K562 (cell line): ENCODE results near the gene FYB1. TPM values are rescaled to one million over a fixed set of nuclear protein-coding genes. Genes with fewer than 3 reads are reported as not detected.

Source experiments
- EP300 ChIP-seq: IDR thresholded peaks from 2 replicates; pipeline ENCODE4 v1.6.1; 2012; ENCODE audit warnings: low read length, improper control_type of control experiment
- FOXK2 ChIP-seq, 2 experiments: fragments of 450-650 bp; IDR thresholded peaks in 1 of 2; conservative IDR thresholded peaks in 1 of 2; 2 replicates each; pipeline ENCODE4 v1.6.1; 2016; ENCODE audit warnings: low read depth in 2 of 2, mild to moderate bottlenecking in 1 of 2
- GATA2 ChIP-seq: sonication (generic); formaldehyde crosslinking; IDR thresholded peaks from 2 replicates; pipeline ENCODE4 v1.4.0; 2020; ENCODE audit warnings: mild to moderate bottlenecking, missing genetic modification reagents
- GATAD2A ChIP-seq: fragments of 450-650 bp; IDR thresholded peaks from 2 replicates; pipeline ENCODE4 v1.6.1; 2017
- MCM3 ChIP-seq: fragments of 450-650 bp; IDR thresholded peaks from 2 replicates; pipeline ENCODE4 v1.6.1; 2016
- NBN ChIP-seq: fragments of 450-650 bp; IDR thresholded peaks from 2 replicates; pipeline ENCODE4 v1.6.1; 2016; ENCODE audit warnings: low read depth, mild to moderate bottlenecking
- NCOR1 ChIP-seq: fragments of 450-650 bp; IDR thresholded peaks from 2 replicates; pipeline ENCODE4 v1.6.1; 2016; ENCODE audit warnings: mild to moderate bottlenecking, moderate library complexity
- PTRF ChIP-seq: fragments of 450-650 bp; IDR thresholded peaks from 2 replicates; pipeline ENCODE4 v1.6.1; 2016; ENCODE audit warnings: mild to moderate bottlenecking, missing genetic modification characterization, missing compliant biosample characterization
- SIN3B ChIP-seq: fragments of 450-650 bp; IDR thresholded peaks from 2 replicates; pipeline ENCODE4 v1.6.1; 2017; ENCODE audit warnings: low read depth, mild to moderate bottlenecking, moderate library complexity
- SMARCA4 ChIP-seq: fragments of 450-650 bp; IDR thresholded peaks from 2 replicates; pipeline ENCODE4 v1.6.1; 2016
- SMARCE1 ChIP-seq: fragments of 450-650 bp; IDR thresholded peaks from 2 replicates; pipeline ENCODE4 v1.7.1; 2016; ENCODE audit warnings: mild to moderate bottlenecking
- TGIF2 ChIP-seq: sonication (generic); formaldehyde crosslinking; IDR thresholded peaks from 2 replicates; pipeline ENCODE4 v1.8.1; 2022; ENCODE audit warnings: mild to moderate bottlenecking, missing genetic modification reagents, moderate library complexity
- XRCC4 ChIP-seq: IDR thresholded peaks from one replicate; pipeline ENCODE4 v1.6.1; 2011; ENCODE audit not compliant: insufficient read depth, insufficient read length; ENCODE audit errors: extremely low read depth
- ZNF140 ChIP-seq: fragments of 250-450 bp; sonication (Bioruptor Pico); IDR thresholded peaks from 2 replicates; pipeline ENCODE4 v1.8.0; 2021; ENCODE audit warnings: moderate library complexity, mild to moderate bottlenecking, inconsistent platforms
- ZNF561 ChIP-seq: fragments of 450-650 bp; formaldehyde crosslinking; conservative IDR thresholded peaks from 2 replicates; pipeline ENCODE4 v1.4.0; 2020; ENCODE audit warnings: mild to moderate bottlenecking, moderate library complexity
- ZNF584 ChIP-seq: fragments of 200-800 bp; sonication (Bioruptor generic); IDR thresholded peaks from 2 replicates; pipeline ENCODE4 v1.6.1; 2016; ENCODE audit warnings: low read depth, mild to moderate bottlenecking, missing genetic modification characterization, missing compliant biosample characterization
- ZNF76 ChIP-seq: fragments of 250-450 bp; sonication (Bioruptor Pico); IDR thresholded peaks from 2 replicates; pipeline ENCODE4 v1.4.0; 2020; ENCODE audit warnings: mild to moderate bottlenecking, moderate library complexity, borderline replicate concordance
- ZNF766 ChIP-seq: fragments of 200-800 bp; sonication (Bioruptor generic); conservative IDR thresholded peaks from 2 replicates; pipeline ENCODE4 v1.6.1; 2016; ENCODE audit warnings: missing genetic modification characterization, missing compliant biosample characterization
- polyA plus RNA-seq, 8 experiments: library from polyadenylated mRNA; depleted of rRNA in 4 of 8; stranded (reverse) in 5 of 8; unstranded in 3 of 8; fragments of >200 nt; fragmentation: Nextera tagmentation in 2 of 8; fragmentation: Illumina TruSeq in 1 of 8; extraction: Ambion mirVana in 2 of 8; extraction: Trizol in 1 of 8; gene quantifications; 2 replicates each; pipeline versions ENCODE4 v1.2.1 to v1.2.3, GENCODE V29; 2011 to 2014; ENCODE audit warnings: inconsistent platforms in 1 of 8, missing spikeins in 1 of 8
- total RNA-seq, 7 experiments: library from RNA; depleted of rRNA in 6 of 7; stranded (reverse); fragments of >200 nt in 6 of 7; fragmentation: Illumina TruSeq in 2 of 7; extraction: Trizol in 2 of 7; gene quantifications; 2 replicates each; pipeline versions ENCODE4 v1.2.1 to v1.2.3, GENCODE V29; 2011 to 2021; ENCODE audit warnings: low replicate concordance in 1 of 7
- TF ChIP-seq, protein P1 (sequence below): fragments of 450-650 bp; IDR thresholded peaks from 2 replicates; pipeline ENCODE4 v1.6.1; 2018; ENCODE audit warnings: mild to moderate bottlenecking, low read depth; ENCODE audit not compliant: partially characterized antibody
- TF ChIP-seq, protein P2 (sequence below): fragments of 450-650 bp; formaldehyde crosslinking; IDR thresholded peaks from 2 replicates; pipeline ENCODE4 v1.4.0; 2022; ENCODE audit warnings: missing genetic modification characterization
- TF ChIP-seq, protein P3 (sequence below): fragments of 450-650 bp; IDR thresholded peaks from 2 replicates; pipeline ENCODE4 v1.6.1; 2016; ENCODE audit warnings: low read depth

Gene FYB1
- total and polyA plus RNA-seq, 9 of the 15 experiments (the other 6 are each of a cell fraction or from before 2014, with no cell fraction given), result 4.7 to 31.5 (median 9.7) TPM

DNA sequence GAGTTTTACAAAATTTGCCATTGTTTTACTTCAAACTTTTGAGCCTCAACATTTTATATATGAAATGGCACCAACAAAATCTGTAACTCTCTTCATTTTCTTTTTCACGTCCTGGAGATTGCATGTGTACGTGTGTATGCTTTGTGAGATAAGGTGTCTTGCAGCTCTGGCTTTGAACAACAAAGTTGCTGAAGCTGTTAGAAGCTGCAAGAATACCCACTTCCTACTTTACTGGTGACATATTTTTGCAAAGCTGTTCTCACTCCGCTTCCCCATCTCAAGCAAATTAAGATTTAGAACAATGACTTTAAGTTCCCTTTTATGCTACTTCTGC lies 41.8 kb downstream of the FYB1 start (continued):
- TF ChIP-seq, protein P1, sequence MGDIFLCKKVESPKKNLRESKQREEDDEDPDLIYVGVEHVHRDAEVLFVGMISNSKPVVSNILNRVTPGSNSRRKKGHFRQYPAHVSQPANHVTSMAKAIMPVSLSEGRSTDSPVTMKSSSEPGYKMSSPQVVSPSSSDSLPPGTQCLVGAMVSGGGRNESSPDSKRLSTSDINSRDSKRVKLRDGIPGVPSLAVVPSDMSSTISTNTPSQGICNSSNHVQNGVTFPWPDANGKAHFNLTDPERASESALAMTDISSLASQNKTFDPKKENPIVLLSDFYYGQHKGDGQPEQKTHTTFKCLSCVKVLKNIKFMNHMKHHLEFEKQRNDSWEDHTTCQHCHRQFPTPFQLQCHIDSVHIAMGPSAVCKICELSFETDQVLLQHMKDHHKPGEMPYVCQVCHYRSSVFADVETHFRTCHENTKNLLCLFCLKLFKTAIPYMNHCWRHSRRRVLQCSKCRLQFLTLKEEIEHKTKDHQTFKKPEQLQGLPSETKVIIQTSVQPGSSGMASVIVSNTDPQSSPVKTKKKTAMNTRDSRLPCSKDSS, result no peak
- TF ChIP-seq ZNF584 (CRISPR knock-in tag) (0 out of 2 replicates have a peak, but pooled peaks have one; percentile 53), GATAD2A (no peak), NCOR1 (no peak; the same call in 1 of the 2 replicates), MCM3 (no peak), TGIF2 (CRISPR knock-in tag) (no peak), SMARCA4 (peak; percentile 65), ZNF766 (CRISPR knock-in tag) (0 out of 2 replicates have a peak, but pooled peaks have one; percentile 2), ZNF561 (CRISPR knock-in tag) (no peak), ZNF76 (no peak), GATA2 (CRISPR knock-in tag) (0 out of 2 replicates have a peak, but pooled peaks have one; percentile 22), FOXK2 (conservative IDR thresholded peaks at IDR 0.05 in 1 of 2, IDR thresholded peaks at IDR 0.05 in 1 of 2; ENCODE audit: low read depth in 2 of 2) (peak; percentile 64 to 66; a peak in 2 of 4 replicates), NBN (0 out of 2 replicates have a peak, but pooled peaks have one; percentile 32), SMARCE1 (no peak), ZNF140 (no peak), PTRF (tag) (no peak), SIN3B (no peak), EP300 (peak; percentile 48; the same call in 1 of the 2 replicates), XRCC4 (no peak)
- TF ChIP-seq, protein P2, sequence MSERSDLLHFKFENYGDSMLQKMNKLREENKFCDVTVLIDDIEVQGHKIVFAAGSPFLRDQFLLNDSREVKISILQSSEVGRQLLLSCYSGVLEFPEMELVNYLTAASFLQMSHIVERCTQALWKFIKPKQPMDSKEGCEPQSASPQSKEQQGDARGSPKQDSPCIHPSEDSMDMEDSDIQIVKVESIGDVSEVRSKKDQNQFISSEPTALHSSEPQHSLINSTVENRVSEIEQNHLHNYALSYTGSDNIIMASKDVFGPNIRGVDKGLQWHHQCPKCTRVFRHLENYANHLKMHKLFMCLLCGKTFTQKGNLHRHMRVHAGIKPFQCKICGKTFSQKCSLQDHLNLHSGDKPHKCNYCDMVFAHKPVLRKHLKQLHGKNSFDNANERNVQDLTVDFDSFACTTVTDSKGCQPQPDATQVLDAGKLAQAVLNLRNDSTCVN (CRISPR knock-in tag), result no peak
- TF ChIP-seq, protein P3, sequence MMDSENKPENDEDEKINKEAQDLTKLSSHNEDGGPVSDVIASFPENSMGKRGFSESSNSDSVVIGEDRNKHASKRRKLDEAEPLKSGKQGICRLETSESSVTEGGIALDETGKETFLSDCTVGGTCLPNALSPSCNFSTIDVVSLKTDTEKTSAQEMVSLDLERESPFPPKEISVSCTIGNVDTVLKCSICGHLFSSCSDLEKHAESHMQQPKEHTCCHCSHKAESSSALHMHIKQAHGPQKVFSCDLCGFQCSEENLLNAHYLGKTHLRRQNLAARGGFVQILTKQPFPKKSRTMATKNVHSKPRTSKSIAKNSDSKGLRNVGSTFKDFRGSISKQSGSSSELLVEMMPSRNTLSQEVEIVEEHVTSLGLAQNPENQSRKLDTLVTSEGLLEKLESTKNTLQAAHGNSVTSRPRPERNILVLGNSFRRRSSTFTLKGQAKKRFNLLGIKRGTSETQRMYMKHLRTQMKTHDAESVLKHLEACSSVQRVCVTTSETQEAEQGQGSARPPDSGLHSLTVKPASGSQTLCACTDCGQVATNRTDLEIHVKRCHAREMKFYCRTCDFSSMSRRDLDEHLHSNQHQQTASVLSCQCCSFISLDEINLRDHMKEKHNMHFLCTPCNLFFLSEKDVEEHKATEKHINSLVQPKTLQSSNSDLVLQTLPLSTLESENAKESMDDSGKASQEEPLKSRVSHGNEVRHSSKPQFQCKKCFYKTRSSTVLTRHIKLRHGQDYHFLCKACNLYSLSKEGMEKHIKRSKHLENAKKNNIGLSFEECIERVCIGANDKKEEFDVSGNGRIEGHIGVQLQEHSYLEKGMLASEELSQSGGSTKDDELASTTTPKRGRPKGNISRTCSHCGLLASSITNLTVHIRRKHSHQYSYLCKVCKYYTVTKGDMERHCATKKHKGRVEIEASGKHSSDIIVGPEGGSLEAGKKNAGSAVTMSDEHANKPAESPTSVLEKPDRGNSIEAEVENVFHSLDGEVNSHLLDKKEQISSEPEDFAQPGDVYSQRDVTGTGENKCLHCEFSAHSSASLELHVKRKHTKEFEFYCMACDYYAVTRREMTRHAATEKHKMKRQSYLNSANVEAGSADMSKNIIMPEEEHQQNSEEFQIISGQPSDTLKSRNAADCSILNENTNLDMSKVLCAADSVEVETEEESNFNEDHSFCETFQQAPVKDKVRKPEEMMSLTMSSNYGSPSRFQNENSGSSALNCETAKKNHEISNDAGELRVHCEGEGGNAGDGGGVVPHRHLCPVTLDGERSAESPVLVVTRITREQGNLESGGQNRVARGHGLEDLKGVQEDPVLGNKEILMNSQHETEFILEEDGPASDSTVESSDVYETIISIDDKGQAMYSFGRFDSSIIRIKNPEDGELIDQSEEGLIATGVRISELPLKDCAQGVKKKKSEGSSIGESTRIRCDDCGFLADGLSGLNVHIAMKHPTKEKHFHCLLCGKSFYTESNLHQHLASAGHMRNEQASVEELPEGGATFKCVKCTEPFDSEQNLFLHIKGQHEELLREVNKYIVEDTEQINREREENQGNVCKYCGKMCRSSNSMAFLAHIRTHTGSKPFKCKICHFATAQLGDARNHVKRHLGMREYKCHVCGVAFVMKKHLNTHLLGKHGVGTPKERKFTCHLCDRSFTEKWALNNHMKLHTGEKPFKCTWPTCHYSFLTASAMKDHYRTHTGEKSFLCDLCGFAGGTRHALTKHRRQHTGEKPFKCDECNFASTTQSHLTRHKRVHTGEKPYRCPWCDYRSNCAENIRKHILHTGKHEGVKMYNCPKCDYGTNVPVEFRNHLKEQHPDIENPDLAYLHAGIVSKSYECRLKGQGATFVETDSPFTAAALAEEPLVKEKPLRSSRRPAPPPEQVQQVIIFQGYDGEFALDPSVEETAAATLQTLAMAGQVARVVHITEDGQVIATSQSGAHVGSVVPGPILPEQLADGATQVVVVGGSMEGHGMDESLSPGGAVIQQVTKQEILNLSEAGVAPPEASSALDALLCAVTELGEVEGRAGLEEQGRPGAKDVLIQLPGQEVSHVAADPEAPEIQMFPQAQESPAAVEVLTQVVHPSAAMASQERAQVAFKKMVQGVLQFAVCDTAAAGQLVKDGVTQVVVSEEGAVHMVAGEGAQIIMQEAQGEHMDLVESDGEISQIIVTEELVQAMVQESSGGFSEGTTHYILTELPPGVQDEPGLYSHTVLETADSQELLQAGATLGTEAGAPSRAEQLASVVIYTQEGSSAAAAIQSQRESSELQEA, result no peak
